ENCODE results near the gene TCTA. TPM values are rescaled to one million over a fixed set of nuclear protein-coding genes. Genes with fewer than 3 reads are reported as not detected.

Gene TCTA, protein sequence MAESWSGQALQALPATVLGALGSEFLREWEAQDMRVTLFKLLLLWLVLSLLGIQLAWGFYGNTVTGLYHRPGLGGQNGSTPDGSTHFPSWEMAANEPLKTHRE
- polyA plus RNA-seq (2012; rRNA removed), result 42.1 and 57.5 TPM in 2 replicates
- polyA plus RNA-seq (2012; cell fraction: cytosol; rRNA removed), result 37.9 and 47.3 TPM in 2 replicates
- 26.5 and 29.9 TPM in 2 replicates for polyA plus RNA-seq (2012; cell fraction: nucleus; rRNA removed)

DNA sequence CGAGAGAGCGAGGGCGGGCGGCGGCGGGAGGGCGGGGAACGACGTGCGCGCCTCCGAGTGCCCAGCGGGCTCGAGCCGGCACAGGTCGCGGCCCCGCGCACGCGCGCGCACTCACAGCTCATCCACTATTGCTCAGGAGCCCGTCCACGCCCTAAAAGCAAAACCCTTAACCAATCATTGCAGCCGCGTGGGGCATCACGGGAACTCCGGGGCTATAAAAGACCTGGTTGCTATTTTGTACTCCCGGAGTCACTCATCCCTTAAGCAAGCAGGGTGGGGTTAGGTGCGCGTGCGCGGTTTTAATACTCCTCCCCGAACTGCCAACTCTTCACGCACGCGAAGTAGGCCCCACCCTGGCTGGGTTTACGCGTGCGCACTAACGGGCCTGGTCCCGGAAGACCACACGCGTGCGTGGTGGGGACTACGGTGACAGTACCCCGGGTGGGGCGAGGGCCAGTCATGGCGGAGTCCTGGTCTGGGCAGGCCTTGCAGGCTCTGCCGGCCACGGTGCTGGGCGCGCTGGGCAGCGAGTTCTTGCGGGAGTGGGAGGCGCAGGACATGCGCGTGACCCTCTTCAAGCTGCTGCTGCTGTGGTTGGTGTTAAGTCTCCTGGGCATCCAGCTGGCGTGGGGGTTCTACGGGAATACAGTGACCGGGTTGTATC lies at the start of gene TCTA, which contains the start of gene RHOA:
Gene TCTA (plus strand): TSS at position 456 of the 664 bp plus-strand sequence. CDS start 4 bp downstream, at position 460.
Gene RHOA (minus strand): TSS at position 9 of the 664 bp plus-strand sequence. CDS start 36,387 bp downstream, outside the sequence.
- Histone ChIP-seq H3K36me3 (replicated peaks in 1 of 2; ENCODE audit: control insufficient read depth in 1 of 2, insufficient read depth in 2 of 2, low read length in 1 of 2) (peaks cover 9 to 18% of the 10 kb centered on the region in 2 experiments), H3K9me2 (no peaks in the 10 kb centered on the region), H3K4me2 (peak within 1 kb of the TSS; percentile 89), H2AFZ (ENCODE audit: low read depth) (peak within 1 kb of the TSS; percentile 57), H3K4me3 (ENCODE audit: low read depth in 2 of 2, low read length in 1 of 2) (peak within 1 kb of the TSS; percentile 78 to 84), H3K4me1 (ENCODE audit: control insufficient read depth in 1 of 2, insufficient read depth in 2 of 2, low read depth in 1 of 2, low read length in 1 of 2) (peaks cover 0 to 19% of the 10 kb centered on the region in 2 experiments; a peak in 2 of 4 replicates), H3K27ac (ENCODE audit: low read depth in 2 of 2, low read length in 1 of 2) (peak within 1 kb of the TSS; percentile 89 to 91), H3K27me3 (ENCODE audit: insufficient read depth) (no peaks in the 10 kb centered on the region), H3K9ac (peak within 1 kb of the TSS; percentile 95), H4K20me1 (ENCODE audit: insufficient read depth) (peaks cover 42% of the 10 kb centered on the region), H3K9me3 (no peaks in the 10 kb centered on the region), H3K79me2 (ENCODE audit: insufficient read depth) (peaks cover 66% of the 10 kb centered on the region), H3F3A (replicated peaks; ENCODE audit: insufficient read depth) (peaks cover 13% of the 10 kb centered on the region)
- WGBS (ENCODE audit: low lambda C conversion rate), result 0% methylated on average over 5 of the region's 62 CpGs
- ChIA-PET CTCF (interaction anchor here (0.7 to 1.9 kb wide), 6 partner anchors 37 to 242 kb away, joined by 3 to 5 read pairs (median 3); partner anchors contain the start of gene USP4), POLR2A (interaction anchor here (0.6 to 2.6 kb wide), 14 partner anchors 9 to 318 kb away, joined by 3 to 10 read pairs (median 3); partner anchors contain the start of genes AMT, DAG1, NICN1 and QRICH1)
- TF ChIP-seq ELF1 (IDR thresholded peaks at IDR 0.05), result peak; percentile 80
- no peak for TF ChIP-seq FOXM1 (IDR thresholded peaks at IDR 0.05; ENCODE audit: low read depth)
- TF ChIP-seq MEF2A (IDR thresholded peaks at IDR 0.05; ENCODE audit: borderline replicate concordance, low read depth), result peak; percentile 72; the same call in 1 of the 2 replicates
- TF ChIP-seq MXI1 (IDR thresholded peaks at IDR 0.05; ENCODE audit: low read depth, low read length), result peak; percentile 98
- TF ChIP-seq SIN3A (IDR thresholded peaks at IDR 0.05; ENCODE audit: borderline replicate concordance, low read depth, low read length), result peak; percentile 78
- TF ChIP-seq USF2 (IDR thresholded peaks at IDR 0.05; ENCODE audit: borderline replicate concordance, low read depth, low read length), result no peak
- TF ChIP-seq PBX3 (IDR thresholded peaks at IDR 0.05), result peak; percentile 52; the same call in 1 of the 2 replicates
- no peak for TF ChIP-seq TEAD4 (IDR thresholded peaks at IDR 0.05; ENCODE audit: borderline replicate concordance, insufficient read depth)
- no peak for TF ChIP-seq SMC3 (IDR thresholded peaks at IDR 0.05; ENCODE audit: low read depth, low read length)
- peak; percentile 83 for TF ChIP-seq MAX (IDR thresholded peaks at IDR 0.05; ENCODE audit: low read depth)
- peak; percentile 98 for TF ChIP-seq POLR2AphosphoS5 (IDR thresholded peaks at IDR 0.05; ENCODE audit: low read depth, low read length)
- TF ChIP-seq NRF1 (IDR thresholded peaks at IDR 0.05; ENCODE audit: low read depth, low read length), result peak; percentile 84
- TF ChIP-seq TAF1 (IDR thresholded peaks at IDR 0.05; ENCODE audit: borderline replicate concordance, low read depth, low read length), result peak; percentile 68
- TF ChIP-seq RXRA (IDR thresholded peaks at IDR 0.05; ENCODE audit: borderline replicate concordance, low read depth), result no peak
- TF ChIP-seq EP300 (IDR thresholded peaks at IDR 0.05; ENCODE audit: borderline replicate concordance in 1 of 2, low read depth in 1 of 2, low read length in 1 of 2), result no peak
- TF ChIP-seq RAD21 (IDR thresholded peaks at IDR 0.05; ENCODE audit: low read length), result no peak
- TF ChIP-seq TCF12 (IDR thresholded peaks at IDR 0.05), result no peak
- no peak for TF ChIP-seq CTCF (IDR thresholded peaks at IDR 0.05)
- TF ChIP-seq ZBTB33 (IDR thresholded peaks at IDR 0.05; ENCODE audit: borderline replicate concordance, low read depth), result 0 out of 2 replicates have a peak, but pooled peaks have one; percentile 56
- TF ChIP-seq YY1 (IDR thresholded peaks at IDR 0.05; ENCODE audit: low read depth), result peak; percentile 87
- TF ChIP-seq, protein P1, sequence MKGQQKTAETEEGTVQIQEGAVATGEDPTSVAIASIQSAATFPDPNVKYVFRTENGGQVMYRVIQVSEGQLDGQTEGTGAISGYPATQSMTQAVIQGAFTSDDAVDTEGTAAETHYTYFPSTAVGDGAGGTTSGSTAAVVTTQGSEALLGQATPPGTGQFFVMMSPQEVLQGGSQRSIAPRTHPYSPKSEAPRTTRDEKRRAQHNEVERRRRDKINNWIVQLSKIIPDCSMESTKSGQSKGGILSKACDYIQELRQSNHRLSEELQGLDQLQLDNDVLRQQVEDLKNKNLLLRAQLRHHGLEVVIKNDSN (IDR thresholded peaks at IDR 0.05; ENCODE audit: borderline replicate concordance, low read depth), result no peak
- peak; percentile 47 for TF ChIP-seq CHD2 (IDR thresholded peaks at IDR 0.05; ENCODE audit: low read length, partially characterized antibody)
- peak; percentile 100 for DNase-seq

Data from SK-N-SH (cell line).